ENCODE measurements around the gene NOP53. TPM values are rescaled to one million over a fixed set of nuclear protein-coding genes. Genes with fewer than 3 reads are reported as not detected.
"Not testable (repeated sequence)": the region's sequence is repeated elsewhere in the genome, so short reads cannot be mapped to it uniquely, and the experiment has no call there.

NOP53 gene
- total and polyA plus RNA-seq, 4 donors: 214 to 680 (median 382) TPM

DNA sequence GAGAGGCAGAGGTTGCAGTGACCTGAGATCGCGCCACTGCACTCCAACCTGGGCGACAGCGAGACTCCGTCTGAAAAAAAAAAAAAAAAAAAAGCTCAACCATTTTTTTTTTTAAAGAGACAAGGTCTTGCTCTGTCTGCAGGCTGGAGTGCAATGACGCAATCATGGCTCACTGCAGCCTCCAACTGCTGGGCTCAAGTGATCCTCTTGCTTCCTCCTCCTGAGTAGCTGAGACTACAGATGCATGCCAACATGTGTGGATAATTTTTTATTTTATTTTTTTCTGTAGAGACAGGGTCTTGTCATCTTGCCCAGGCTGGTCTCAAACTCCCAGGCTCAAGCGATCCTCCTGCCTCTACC is 21.8 kb upstream of the NOP53 start:
- intact Hi-C loops (cut with DNase I): no loop called here

DNA sequence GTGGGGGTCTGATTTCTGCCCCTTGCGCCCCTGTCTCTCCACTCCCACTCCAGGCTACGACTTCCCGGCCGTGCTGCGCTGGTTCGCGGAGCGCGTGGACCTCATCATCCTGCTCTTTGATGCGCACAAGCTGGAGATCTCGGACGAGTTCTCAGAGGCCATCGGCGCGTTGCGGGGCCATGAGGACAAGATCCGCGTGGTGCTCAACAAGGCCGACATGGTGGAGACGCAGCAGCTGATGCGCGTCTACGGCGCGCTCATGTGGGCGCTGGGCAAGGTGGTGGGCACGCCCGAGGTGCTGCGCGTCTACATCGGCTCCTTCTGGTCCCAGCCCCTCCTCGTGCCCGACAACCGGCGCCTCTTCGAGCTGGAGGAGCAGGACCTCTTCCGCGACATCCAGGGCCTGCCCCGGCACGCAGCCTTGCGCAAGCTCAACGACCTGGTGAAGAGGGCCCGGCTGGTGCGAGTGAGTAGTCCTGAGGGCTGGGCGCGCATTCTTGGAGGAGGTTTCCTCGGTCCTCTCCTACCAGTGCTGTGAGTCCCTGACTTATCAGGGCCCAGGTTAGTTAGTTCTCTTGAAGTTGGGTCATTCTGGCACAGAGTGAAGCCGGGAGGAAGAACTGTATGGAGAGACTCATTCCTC is 19.5 kb upstream of the NOP53 start:
- Histone ChIP-seq H3K4me3 (ENCODE audit: low read length in 2 of 2) (no peak overlapping the region), H3K9me3 (ENCODE audit: control insufficient read depth, low read length) (no peaks in the 10 kb centered on the region), H3K36me3 (ENCODE audit: control insufficient read depth in 1 of 2, insufficient read depth in 2 of 2, low read length in 1 of 2) (peaks cover 0 to 6% of the 10 kb centered on the region in 2 donors), H3K27me3 (ENCODE audit: control insufficient read depth in 1 of 2, insufficient read depth in 2 of 2, low read length in 1 of 2) (no peaks in the 10 kb centered on the region), H3K4me1 (ENCODE audit: control insufficient read depth in 1 of 2, insufficient read depth in 2 of 2, low read length in 2 of 2) (peaks cover 0 to 2% of the 10 kb centered on the region in 2 donors), H3K27ac (ENCODE audit: low read depth in 1 of 2, low read length in 2 of 2) (no peak overlapping the region)
- WGBS, 2 donors: 86% methylated on average over 48 of the region's 48 CpGs
- DNase-seq (no peak), ATAC-seq (ENCODE audit: low FRiP score) (no peak)
- intact Hi-C loops (cut with DNase I): no loop called here

More for the DNA sequence above, 21.8 kb upstream of the NOP53 start:
- ATAC-seq (ENCODE audit: low FRiP score) (peak; percentile 56), DNase-seq (peak in 1 of 2 donors; percentile 89)
- Histone ChIP-seq H3K4me3 (ENCODE audit: low read length in 2 of 2) (no peak overlapping the region), H3K27me3 (ENCODE audit: control insufficient read depth in 1 of 2, insufficient read depth in 2 of 2, low read length in 1 of 2) (no peaks in the 10 kb centered on the region), H3K27ac (ENCODE audit: low read depth in 1 of 2, low read length in 2 of 2) (no peak overlapping the region), H3K9me3 (ENCODE audit: control insufficient read depth, low read length) (no peaks in the 10 kb centered on the region), H3K36me3 (ENCODE audit: control insufficient read depth in 1 of 2, insufficient read depth in 2 of 2, low read length in 1 of 2) (peaks cover 0 to 6% of the 10 kb centered on the region in 2 donors), H3K4me1 (ENCODE audit: control insufficient read depth in 1 of 2, insufficient read depth in 2 of 2, low read length in 2 of 2) (peaks cover 0 to 2% of the 10 kb centered on the region in 2 donors)
- WGBS, 2 donors: 2 to 6% methylated on average over 7 of the region's 7 CpGs

- no peak overlapping the region for H3K27ac ChIP-seq (ENCODE audit: low read depth in 1 of 2, low read length in 2 of 2)
- intact Hi-C loops (cut with DNase I): no loop called here
- no peaks in the 10 kb centered on the region for H3K9me3 ChIP-seq (ENCODE audit: control insufficient read depth, low read length)
- DNase-seq: no peak
- no peaks in the 10 kb centered on the region for H3K27me3 ChIP-seq (ENCODE audit: control insufficient read depth in 1 of 2, insufficient read depth in 2 of 2, low read length in 1 of 2)
- ATAC-seq (ENCODE audit: low FRiP score): no peak
- H3K36me3 ChIP-seq (ENCODE audit: control insufficient read depth in 1 of 2, insufficient read depth in 2 of 2, low read length in 1 of 2): peaks cover 0 to 6% of the 10 kb centered on the region in 2 donors
- 71 to 75% methylated on average over 4 of the region's 4 CpGs for WGBS, 2 donors
- peaks cover 0 to 2% of the 10 kb centered on the region in 2 donors for H3K4me1 ChIP-seq (ENCODE audit: control insufficient read depth in 1 of 2, insufficient read depth in 2 of 2, low read length in 2 of 2)
- no peak overlapping the region for H3K4me3 ChIP-seq (ENCODE audit: low read length in 2 of 2)
These were observed 18.9 kb upstream of the NOP53 start for GRCh38 chr19:47726467-47726866.

GRCh38 chr19:47728295-47728694 is 17.1 kb upstream of the NOP53 start:
- H3K27me3 ChIP-seq (ENCODE audit: control insufficient read depth in 1 of 2, insufficient read depth in 2 of 2, low read length in 1 of 2); DNase-seq; H3K4me3 ChIP-seq (ENCODE audit: low read length in 2 of 2); H3K36me3 ChIP-seq (ENCODE audit: control insufficient read depth in 1 of 2, insufficient read depth in 2 of 2, low read length in 1 of 2); H3K9me3 ChIP-seq (ENCODE audit: control insufficient read depth, low read length); H3K4me1 ChIP-seq (ENCODE audit: control insufficient read depth in 1 of 2, insufficient read depth in 2 of 2, low read length in 2 of 2); ATAC-seq (ENCODE audit: low FRiP score); intact Hi-C loops (cut with DNase I): not testable (repeated sequence)
- H3K27ac ChIP-seq (ENCODE audit: low read depth in 1 of 2, low read length in 2 of 2): peak overlapping the region in 1 of 2 donors; percentile 65
- 94 to 96% methylated on average over 4 of the region's 4 CpGs for WGBS, 2 donors

DNA sequence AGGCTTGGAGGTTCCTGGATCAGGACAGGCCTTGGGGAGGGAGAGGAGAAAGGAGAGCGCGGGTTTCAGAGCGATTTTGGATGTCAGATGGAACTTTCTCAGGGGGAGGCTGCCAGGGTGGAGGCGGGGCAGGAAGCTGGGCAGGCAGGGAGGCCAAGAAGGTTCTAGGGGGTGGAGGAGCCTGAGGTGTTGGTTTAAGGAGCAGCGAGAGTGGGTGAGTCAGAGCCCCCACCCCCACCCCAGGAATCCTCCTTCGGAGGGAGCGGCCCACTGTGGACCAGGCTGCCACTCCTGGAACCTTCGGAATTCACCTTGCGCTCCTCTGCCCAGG is 15.9 kb upstream of the NOP53 start:
- H3K27ac ChIP-seq (ENCODE audit: low read depth in 1 of 2, low read length in 2 of 2): peak overlapping the region; percentile 71 to 89
- no peak overlapping the region for H3K4me3 ChIP-seq (ENCODE audit: low read length in 2 of 2)
- H3K4me1 ChIP-seq (ENCODE audit: control insufficient read depth in 1 of 2, insufficient read depth in 2 of 2, low read length in 2 of 2): no peaks in the 10 kb centered on the region

GRCh38 chr19:47729799-47730520 is 15.4 kb upstream of the NOP53 start:
- no peaks in the 10 kb centered on the region for H3K4me1 ChIP-seq (ENCODE audit: control insufficient read depth in 1 of 2, insufficient read depth in 2 of 2, low read length in 2 of 2)
- DNase-seq: peak; percentile 77 to 90
- no peaks in the 10 kb centered on the region for H3K9me3 ChIP-seq (ENCODE audit: control insufficient read depth, low read length)
- peaks cover 0 to 6% of the 10 kb centered on the region in 2 donors for H3K36me3 ChIP-seq (ENCODE audit: control insufficient read depth in 1 of 2, insufficient read depth in 2 of 2, low read length in 1 of 2)
- H3K4me3 ChIP-seq (ENCODE audit: low read length in 2 of 2): peak overlapping the region in 1 of 2 donors; percentile 32
- peak overlapping the region; percentile 71 to 89 for H3K27ac ChIP-seq (ENCODE audit: low read depth in 1 of 2, low read length in 2 of 2)
- H3K27me3 ChIP-seq (ENCODE audit: control insufficient read depth in 1 of 2, insufficient read depth in 2 of 2, low read length in 1 of 2): no peaks in the 10 kb centered on the region
- intact Hi-C loops (cut with DNase I): no loop called here
- peak; percentile 86 for ATAC-seq (ENCODE audit: low FRiP score)
- 17% methylated on average over 29 to 30 of the region's 30 CpGs for whole genome bisulfite sequencing, 2 donors

More for the DNA sequence above, 15.9 kb upstream of the NOP53 start:
- H3K27me3 ChIP-seq (ENCODE audit: control insufficient read depth in 1 of 2, insufficient read depth in 2 of 2, low read length in 1 of 2): no peaks in the 10 kb centered on the region
- peak; percentile 88 to 93 for DNase-seq
- 0 to 1% methylated on average over 8 to 9 of the region's 9 CpGs for whole genome bisulfite sequencing, 2 donors
- H3K9me3 ChIP-seq (ENCODE audit: control insufficient read depth, low read length): no peaks in the 10 kb centered on the region
- ATAC-seq (ENCODE audit: low FRiP score): peak; percentile 93
- intact Hi-C loops (cut with DNase I): no loop called here
- peaks cover 0 to 6% of the 10 kb centered on the region in 2 donors for H3K36me3 ChIP-seq (ENCODE audit: control insufficient read depth in 1 of 2, insufficient read depth in 2 of 2, low read length in 1 of 2)

DNA sequence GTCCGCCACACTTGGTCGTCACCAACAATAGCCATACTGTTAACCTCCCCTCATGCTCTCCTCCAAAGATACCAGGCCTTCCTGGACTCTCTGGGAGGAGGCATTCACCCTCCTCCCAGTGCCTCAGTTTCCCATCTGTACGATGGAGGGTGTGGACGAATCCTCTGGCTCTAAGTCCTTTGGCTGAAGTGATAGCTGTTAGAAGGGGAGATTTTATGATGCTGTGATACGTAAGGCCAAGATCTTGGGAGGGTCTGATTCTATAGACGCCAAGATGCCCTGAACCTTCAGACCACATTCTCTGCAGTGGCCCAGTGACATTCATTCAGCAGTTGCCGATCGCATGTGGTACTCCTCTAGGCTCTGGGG is 14.8 kb upstream of the NOP53 start:
- Histone ChIP-seq H3K27me3 (ENCODE audit: control insufficient read depth in 1 of 2, insufficient read depth in 2 of 2, low read length in 1 of 2) (no peaks in the 10 kb centered on the region), H3K27ac (ENCODE audit: low read depth in 1 of 2, low read length in 2 of 2) (peak overlapping the region in 1 of 2 donors; percentile 61)

DNA sequence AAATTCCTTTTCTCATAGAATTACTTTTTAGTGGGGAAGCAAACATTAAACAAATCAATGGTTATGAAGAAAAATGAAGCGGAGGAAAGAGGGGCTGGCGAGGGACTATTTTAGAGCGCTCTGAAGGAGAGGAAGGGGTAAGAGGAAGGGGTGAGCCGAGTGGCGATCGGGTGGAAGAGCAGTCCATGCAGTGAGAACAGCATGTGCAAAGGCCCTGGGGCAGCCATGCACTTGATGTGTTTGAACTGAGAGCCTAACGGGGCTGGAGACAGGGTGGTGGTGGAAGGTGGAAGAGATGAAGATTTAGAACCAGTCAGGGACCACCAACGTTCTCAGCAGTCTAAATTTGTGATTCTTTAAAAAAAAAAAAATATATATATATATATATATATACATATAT is 14.4 kb upstream of the NOP53 start:
- Histone ChIP-seq H3K4me3 (ENCODE audit: low read length in 2 of 2) (no peak overlapping the region), H3K36me3 (ENCODE audit: control insufficient read depth in 1 of 2, insufficient read depth in 2 of 2, low read length in 1 of 2) (peaks cover 0 to 3% of the 10 kb centered on the region in 2 donors), H3K27ac (ENCODE audit: low read depth in 1 of 2, low read length in 2 of 2) (peak overlapping the region in 1 of 2 donors; percentile 32), H3K27me3 (ENCODE audit: control insufficient read depth in 1 of 2, insufficient read depth in 2 of 2, low read length in 1 of 2) (no peaks in the 10 kb centered on the region), H3K4me1 (ENCODE audit: control insufficient read depth in 1 of 2, insufficient read depth in 2 of 2, low read length in 2 of 2) (no peaks in the 10 kb centered on the region), H3K9me3 (ENCODE audit: control insufficient read depth, low read length) (no peaks in the 10 kb centered on the region)
- 91 to 93% methylated on average over 8 of the region's 8 CpGs for WGBS, 2 donors
- ATAC-seq (ENCODE audit: low FRiP score) (no peak), DNase-seq (no peak)
- intact Hi-C loops (cut with DNase I): no loop called here

More for the DNA sequence above, 14.8 kb upstream of the NOP53 start:
- WGBS, 2 donors: 89 to 91% methylated on average over 8 of the region's 8 CpGs
- DNase-seq (no peak), ATAC-seq (ENCODE audit: low FRiP score) (no peak)
- Histone ChIP-seq H3K4me1 (ENCODE audit: control insufficient read depth in 1 of 2, insufficient read depth in 2 of 2, low read length in 2 of 2) (no peaks in the 10 kb centered on the region), H3K4me3 (ENCODE audit: low read length in 2 of 2) (no peak overlapping the region), H3K9me3 (ENCODE audit: control insufficient read depth, low read length) (no peaks in the 10 kb centered on the region), H3K36me3 (ENCODE audit: control insufficient read depth in 1 of 2, insufficient read depth in 2 of 2, low read length in 1 of 2) (peaks cover 0 to 6% of the 10 kb centered on the region in 2 donors)
- intact Hi-C loops (cut with DNase I): no loop called here

GRCh38 chr19:47735131-47735530 is 10.2 kb upstream of the NOP53 start:
- Histone ChIP-seq H3K4me3 (ENCODE audit: low read length in 2 of 2) (no peak overlapping the region), H3K27ac (ENCODE audit: low read depth in 1 of 2, low read length in 2 of 2) (no peak overlapping the region), H3K27me3 (ENCODE audit: control insufficient read depth in 1 of 2, insufficient read depth in 2 of 2, low read length in 1 of 2) (no peaks in the 10 kb centered on the region), H3K4me1 (ENCODE audit: control insufficient read depth in 1 of 2, insufficient read depth in 2 of 2, low read length in 2 of 2) (no peaks in the 10 kb centered on the region), H3K36me3 (ENCODE audit: control insufficient read depth in 1 of 2, insufficient read depth in 2 of 2, low read length in 1 of 2) (peaks cover 2 to 7% of the 10 kb centered on the region in 2 donors), H3K9me3 (ENCODE audit: control insufficient read depth, low read length) (no peaks in the 10 kb centered on the region)
- ATAC-seq (ENCODE audit: low FRiP score) (no peak), DNase-seq (no peak)
- intact Hi-C loops (cut with DNase I): no loop called here
- 84 to 88% methylated on average over 4 of the region's 4 CpGs for WGBS, 2 donors

Data from aorta (tissue), 5 donors.